Raji (cell line): ENCODE data around the gene SLC9B1.

Source experiments
- POLR2A ChIP-seq: IDR thresholded peaks from 2 replicates; pipeline ENCODE4 v1.6.1; 2011; ENCODE audit warnings: low read depth, low read length, control low read depth; ENCODE audit not compliant: insufficient read depth

Gene SLC9B1

GRCh38 chr4:103024996-103025395 lies 5.5 kb upstream of the SLC9B1 start:
- TF ChIP-seq POLR2A = no peak

GRCh38 chr4:103021120-103021519 lies 1.6 kb upstream of the SLC9B1 start:
- TF ChIP-seq POLR2A = no peak

GRCh38 chr4:103018391-103019307 lies 856 bp downstream of the SLC9B1 start:
- TF ChIP-seq POLR2A = no peak

- TF ChIP-seq POLR2A = no peak
Observed at GRCh38 chr4:103012551-103012950, 7.0 kb downstream of the SLC9B1 start.

GRCh38 chr4:103012060-103012459 lies 7.4 kb downstream of the SLC9B1 start:
- TF ChIP-seq POLR2A = no peak

- no peak for TF ChIP-seq POLR2A
Observed at GRCh38 chr4:103011378-103012025, 8.0 kb downstream of the SLC9B1 start.

- TF ChIP-seq POLR2A = no peak
Observed at GRCh38 chr4:103010804-103011203, 8.7 kb downstream of the SLC9B1 start.

GRCh38 chr4:103008875-103009729 lies 10.4 kb downstream of the SLC9B1 start:
- TF ChIP-seq POLR2A = no peak

GRCh38 chr4:103002551-103002950 lies 17.0 kb downstream of the SLC9B1 start:
- no peak for TF ChIP-seq POLR2A

- no peak for TF ChIP-seq POLR2A
Observed at GRCh38 chr4:102994803-102995202, 24.7 kb downstream of the SLC9B1 start.

GRCh38 chr4:102988429-102989020 lies 31.0 kb downstream of the SLC9B1 start:
- TF ChIP-seq POLR2A = no peak

- no peak for TF ChIP-seq POLR2A
Observed at GRCh38 chr4:102981005-102981404, 38.5 kb downstream of the SLC9B1 start.

- TF ChIP-seq POLR2A = no peak
Observed at GRCh38 chr4:102959496-102959895, 60.0 kb downstream of the SLC9B1 start.

GRCh38 chr4:102945066-102945465 lies 74.4 kb downstream of the SLC9B1 start:
- TF ChIP-seq POLR2A = no peak

GRCh38 chr4:102935716-102936115 lies 83.8 kb downstream of the SLC9B1 start:
- no peak for TF ChIP-seq POLR2A
